Dendritic cell treated with granulocyte-macrophage colony-stimulating factor and Interleukin-4, amounts not matched to agents 40 ng/mL and 50 ng/mL, for 4 days (primary cell): ENCODE measurements around the gene UBTD1.
"Not testable (repeated sequence)": the region's sequence is repeated elsewhere in the genome, so short reads cannot be mapped to it uniquely, and the experiment has no call there.

Experiments used
- H3K27ac Mint-ChIP-seq: one replicate; pipeline ENCODE4 v1.8.0; 2022; ENCODE audit warnings: mild to moderate bottlenecking, mixed read lengths
- H3K27me3 Mint-ChIP-seq: one replicate; pipeline ENCODE4 v1.8.0; 2022; ENCODE audit warnings: mild to moderate bottlenecking, mixed read lengths
- H3K36me3 Mint-ChIP-seq: one replicate; pipeline ENCODE4 v1.8.0; 2022; ENCODE audit warnings: low read depth, mixed read lengths
- H3K4me1 Mint-ChIP-seq: one replicate; pipeline ENCODE4 v1.8.0; 2022; ENCODE audit warnings: low read depth, mixed read lengths
- H3K4me3 Mint-ChIP-seq: one replicate; pipeline ENCODE4 v1.8.0; 2022; ENCODE audit warnings: mild to moderate bottlenecking, moderate library complexity, mixed read lengths
- H3K9me3 Mint-ChIP-seq: one replicate; pipeline ENCODE4 v1.8.0; 2022; ENCODE audit warnings: mixed read lengths
- intact Hi-C: fragments of 100-400 bp; cut with micrococcal nuclease; formaldehyde crosslinking; loops from one replicate; pipeline ENCODE4 v1.15.0; 2022

Gene UBTD1

DNA sequence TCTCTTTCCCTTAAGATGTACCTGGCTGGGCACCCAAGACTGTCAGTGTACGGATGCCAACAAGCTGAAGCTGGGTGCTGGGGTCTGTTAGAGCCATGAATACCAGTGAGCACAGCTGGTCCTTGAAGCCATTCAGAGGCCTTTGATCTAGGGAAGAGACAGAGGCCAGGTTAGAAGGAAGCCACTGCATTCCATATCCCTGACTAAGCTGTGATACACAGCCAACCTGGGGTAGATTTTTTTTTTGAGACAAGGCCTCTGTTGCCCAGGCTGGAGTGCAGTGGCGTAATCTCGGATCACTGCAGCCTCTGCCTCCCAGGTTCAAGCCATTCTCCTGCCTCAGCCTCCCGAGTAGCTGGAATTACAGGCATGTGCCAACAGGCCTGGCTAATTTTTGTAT is 32.0 kb upstream of the UBTD1 start:
- H3K4me3 Mint-ChIP-seq = no peak overlapping the region
- intact Hi-C loops = no loop called here
- H3K27ac Mint-ChIP-seq = no peak overlapping the region
- peaks cover 96% of the 10 kb centered on the region for H3K36me3 Mint-ChIP-seq
- H3K27me3 Mint-ChIP-seq = no peaks in the 10 kb centered on the region
- no peaks in the 10 kb centered on the region for H3K4me1 Mint-ChIP-seq
- H3K9me3 Mint-ChIP-seq = no peaks in the 10 kb centered on the region

GRCh38 chr10:97468162-97468561 is 30.6 kb upstream of the UBTD1 start:
- Mint-ChIP-seq H3K36me3 (peaks cover 96% of the 10 kb centered on the region), H3K9me3 (no peaks in the 10 kb centered on the region), H3K27me3 (no peaks in the 10 kb centered on the region), H3K4me1 (no peaks in the 10 kb centered on the region), H3K27ac (no peak overlapping the region), H3K4me3 (no peak overlapping the region)
- intact Hi-C loops = no loop called here

DNA sequence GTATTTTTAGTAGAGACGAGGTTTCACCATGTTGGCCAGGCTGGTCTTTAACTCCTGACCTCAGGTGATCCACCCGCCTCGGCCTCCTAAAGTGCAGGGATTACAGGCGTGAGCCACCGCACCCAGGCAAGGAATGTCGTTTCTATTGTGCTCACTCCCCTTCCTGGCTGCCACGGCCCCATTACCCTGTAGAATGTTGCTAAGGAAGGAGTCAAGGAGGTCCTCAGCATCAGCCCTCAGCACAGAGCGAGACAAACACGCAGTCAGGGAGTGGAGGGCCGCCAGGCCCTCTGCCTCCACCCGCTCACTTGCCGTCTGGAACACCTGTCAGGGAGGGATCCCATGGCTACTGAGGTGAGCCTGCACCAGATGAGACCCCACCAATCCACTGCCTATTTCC is 29.9 kb upstream of the UBTD1 start:
- peaks cover 96% of the 10 kb centered on the region for H3K36me3 Mint-ChIP-seq
- H3K4me1 Mint-ChIP-seq, H3K4me3 Mint-ChIP-seq, H3K9me3 Mint-ChIP-seq, intact Hi-C loops, H3K27me3 Mint-ChIP-seq, H3K27ac Mint-ChIP-seq: not testable (repeated sequence)

DNA sequence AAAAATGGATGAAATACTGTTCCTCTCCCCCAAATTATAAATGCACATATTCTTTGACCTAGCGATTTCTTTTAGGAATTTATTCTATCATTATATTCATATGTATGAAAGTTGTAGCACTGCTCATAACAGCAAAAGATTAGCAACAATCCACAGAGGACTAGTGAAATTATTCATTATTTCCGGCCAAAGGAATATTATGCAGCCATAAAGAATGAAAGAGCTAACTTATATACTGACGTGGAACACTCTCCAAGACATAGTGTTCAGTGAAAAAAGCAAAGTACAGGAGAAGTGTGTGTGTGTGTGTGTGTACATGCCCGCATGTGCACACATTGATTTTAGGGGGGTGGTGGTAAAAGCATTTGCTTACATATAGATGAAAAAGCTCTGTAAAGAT is 23.8 kb upstream of the UBTD1 start:
- H3K9me3 Mint-ChIP-seq = no peaks in the 10 kb centered on the region
- H3K27me3 Mint-ChIP-seq = no peaks in the 10 kb centered on the region
- no peak overlapping the region for H3K27ac Mint-ChIP-seq

GRCh38 chr10:97475936-97476594 is 22.7 kb upstream of the UBTD1 start:
- intact Hi-C loops = no loop called here
- H3K4me3 Mint-ChIP-seq = no peak overlapping the region
- H3K27me3 Mint-ChIP-seq = no peaks in the 10 kb centered on the region
- H3K4me1 Mint-ChIP-seq = no peaks in the 10 kb centered on the region
- peaks cover 97% of the 10 kb centered on the region for H3K36me3 Mint-ChIP-seq
- H3K9me3 Mint-ChIP-seq = no peaks in the 10 kb centered on the region
- no peak overlapping the region for H3K27ac Mint-ChIP-seq

More for the DNA sequence above, 23.8 kb upstream of the UBTD1 start:
- Mint-ChIP-seq H3K4me1 (no peaks in the 10 kb centered on the region), H3K36me3 (peaks cover 96% of the 10 kb centered on the region), H3K4me3 (no peak overlapping the region)
- intact Hi-C loops = no loop called here

DNA sequence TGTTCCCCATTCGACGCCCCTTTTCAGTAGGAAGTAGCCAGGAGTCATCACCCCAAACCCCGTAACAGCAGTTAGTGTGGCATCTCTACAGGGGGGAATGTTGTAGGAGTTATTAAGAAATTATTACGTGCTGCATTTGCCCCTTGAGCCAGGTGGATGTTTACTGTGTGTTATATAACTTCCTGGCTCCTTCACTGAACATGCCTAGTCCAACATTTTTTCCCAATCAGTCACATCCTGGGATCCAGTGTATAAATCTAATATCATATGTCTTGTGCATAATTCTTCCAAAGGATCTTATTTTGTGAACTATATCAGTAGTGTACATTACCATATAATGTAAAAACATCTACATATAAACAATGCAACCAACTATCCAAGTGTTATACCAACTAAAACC is 19.3 kb upstream of the UBTD1 start:
- H3K9me3 Mint-ChIP-seq, H3K4me3 Mint-ChIP-seq, intact Hi-C loops, H3K27me3 Mint-ChIP-seq, H3K27ac Mint-ChIP-seq: not testable (repeated sequence)
- Mint-ChIP-seq H3K36me3 (peaks cover 89% of the 10 kb centered on the region), H3K4me1 (peaks cover 12% of the 10 kb centered on the region)

DNA sequence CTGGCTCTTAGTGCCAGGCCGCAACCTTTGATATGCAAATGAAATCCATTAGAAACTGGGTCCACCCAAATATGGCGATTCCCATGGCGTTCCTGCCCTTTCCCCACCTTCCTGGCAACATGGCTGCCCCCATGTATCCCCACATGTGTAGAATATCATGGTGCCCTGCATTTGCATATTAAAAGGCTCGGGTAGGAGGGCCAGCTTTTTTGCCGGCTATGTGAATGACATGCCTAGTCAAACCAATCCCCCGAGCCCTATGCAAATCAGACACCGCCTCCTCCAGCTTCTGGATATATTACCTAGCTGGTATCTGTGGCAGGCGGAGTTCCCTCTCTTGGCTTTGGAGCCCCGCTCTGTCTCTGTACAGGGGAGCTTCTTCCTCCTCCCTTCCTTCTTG is 18.8 kb upstream of the UBTD1 start:
- no peaks in the 10 kb centered on the region for H3K27me3 Mint-ChIP-seq
- peaks cover 12% of the 10 kb centered on the region for H3K4me1 Mint-ChIP-seq
- H3K9me3 Mint-ChIP-seq = no peaks in the 10 kb centered on the region
- intact Hi-C loops = no loop called here
- no peak overlapping the region for H3K4me3 Mint-ChIP-seq
- peaks cover 85% of the 10 kb centered on the region for H3K36me3 Mint-ChIP-seq
- H3K27ac Mint-ChIP-seq = no peak overlapping the region

GRCh38 chr10:97481071-97481470 is 17.7 kb upstream of the UBTD1 start:
- peaks cover 85% of the 10 kb centered on the region for H3K36me3 Mint-ChIP-seq

DNA sequence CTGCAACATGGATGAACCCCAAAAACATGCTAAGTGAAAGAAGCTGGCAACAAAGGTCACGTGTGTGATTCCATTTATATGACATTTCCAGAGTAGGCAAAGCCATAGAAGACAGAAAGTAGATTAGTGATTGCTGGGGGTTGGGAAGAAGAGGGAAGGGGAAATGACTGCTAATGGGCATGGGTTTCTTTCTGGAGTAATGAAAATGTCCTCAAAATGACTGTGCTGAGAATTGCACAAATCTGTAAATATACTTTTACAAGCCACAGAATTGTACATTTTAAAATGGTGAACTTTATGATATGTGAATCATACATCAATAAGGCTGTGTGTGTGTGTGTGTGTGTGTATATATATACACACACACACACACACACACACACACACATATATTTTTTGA is 16.3 kb upstream of the UBTD1 start:
- H3K9me3 Mint-ChIP-seq = no peaks in the 10 kb centered on the region
- no peaks in the 10 kb centered on the region for H3K27me3 Mint-ChIP-seq
- no peak overlapping the region for H3K4me3 Mint-ChIP-seq
- intact Hi-C loops = no loop called here
- H3K36me3 Mint-ChIP-seq = peaks cover 76% of the 10 kb centered on the region
- peaks cover 12% of the 10 kb centered on the region for H3K4me1 Mint-ChIP-seq
- no peak overlapping the region for H3K27ac Mint-ChIP-seq

More at GRCh38 chr10:97481071-97481470, 17.7 kb upstream of the UBTD1 start:
- Mint-ChIP-seq H3K9me3 (no peaks in the 10 kb centered on the region), H3K4me1 (peaks cover 12% of the 10 kb centered on the region), H3K27me3 (no peaks in the 10 kb centered on the region), H3K27ac (no peak overlapping the region), H3K4me3 (no peak overlapping the region)
- intact Hi-C loops = no loop called here

DNA sequence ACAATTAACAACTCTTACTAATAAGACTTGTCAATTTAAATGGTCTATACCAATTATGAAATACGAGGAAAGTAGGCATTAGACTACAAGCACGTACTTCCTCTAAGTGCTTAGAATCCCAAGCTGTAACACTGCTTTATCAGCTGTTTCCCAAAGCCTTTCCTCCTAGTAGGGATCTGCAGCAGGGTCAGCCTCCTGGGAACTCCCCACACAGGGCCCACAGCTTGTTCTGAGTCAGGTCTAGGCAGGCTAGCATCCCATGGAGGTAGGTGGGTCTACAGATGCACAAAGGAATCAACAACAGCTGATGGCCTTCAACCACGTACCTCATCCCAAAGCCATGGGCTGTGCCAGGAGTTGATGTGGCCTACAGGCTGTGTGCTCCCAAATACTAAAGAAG is 15.2 kb upstream of the UBTD1 start:
- peaks cover 64% of the 10 kb centered on the region for H3K36me3 Mint-ChIP-seq
- no peak overlapping the region for H3K27ac Mint-ChIP-seq
- no peak overlapping the region for H3K4me3 Mint-ChIP-seq
- H3K9me3 Mint-ChIP-seq = no peaks in the 10 kb centered on the region
- H3K4me1 Mint-ChIP-seq = peaks cover 12% of the 10 kb centered on the region
- H3K27me3 Mint-ChIP-seq = no peaks in the 10 kb centered on the region
- intact Hi-C loops = no loop called here

- no peaks in the 10 kb centered on the region for H3K9me3 Mint-ChIP-seq
- no peaks in the 10 kb centered on the region for H3K27me3 Mint-ChIP-seq
- H3K27ac Mint-ChIP-seq = no peak overlapping the region
- intact Hi-C loops = no loop called here
- H3K4me1 Mint-ChIP-seq = peaks cover 12% of the 10 kb centered on the region
- H3K36me3 Mint-ChIP-seq = peaks cover 60% of the 10 kb centered on the region
- no peak overlapping the region for H3K4me3 Mint-ChIP-seq
These were observed 14.8 kb upstream of the UBTD1 start for GRCh38 chr10:97483921-97484320.

DNA sequence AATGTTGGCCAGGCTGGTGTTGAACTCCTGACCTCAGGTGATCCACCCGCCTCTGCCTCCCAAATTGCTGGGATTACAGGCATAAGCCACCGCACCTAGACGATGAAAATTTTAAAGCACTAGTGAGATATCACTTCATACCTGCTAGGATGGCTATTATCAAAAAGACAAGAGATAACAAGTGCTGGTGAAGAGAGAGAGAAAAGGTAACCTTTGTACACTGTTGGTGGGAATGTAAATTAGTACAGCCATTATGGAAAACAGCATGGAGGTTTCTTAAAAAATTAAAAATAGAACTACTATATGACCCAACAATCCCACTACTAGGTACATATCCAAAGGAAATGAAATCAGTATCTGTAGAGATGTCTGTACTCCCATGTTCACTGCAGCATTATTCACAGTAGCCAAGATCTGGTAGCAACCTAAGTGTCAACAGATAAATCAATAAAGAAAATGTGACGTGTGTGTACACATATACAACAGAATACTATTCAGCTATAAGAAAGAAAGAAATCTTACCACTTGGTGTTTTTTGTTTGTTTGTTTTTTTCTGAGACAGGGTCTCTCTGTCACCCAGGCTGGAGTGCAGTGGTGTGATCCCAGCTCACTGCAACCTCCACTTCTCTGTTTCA is 13.0 kb upstream of the UBTD1 start:
- H3K9me3 Mint-ChIP-seq = no peaks in the 10 kb centered on the region
- peak overlapping the region; percentile 54 for H3K27ac Mint-ChIP-seq
- no peaks in the 10 kb centered on the region for H3K27me3 Mint-ChIP-seq
- no peak overlapping the region for H3K4me3 Mint-ChIP-seq
- H3K4me1 Mint-ChIP-seq = peaks cover 16% of the 10 kb centered on the region
- intact Hi-C loops = no loop called here
- H3K36me3 Mint-ChIP-seq = peaks cover 42% of the 10 kb centered on the region

DNA sequence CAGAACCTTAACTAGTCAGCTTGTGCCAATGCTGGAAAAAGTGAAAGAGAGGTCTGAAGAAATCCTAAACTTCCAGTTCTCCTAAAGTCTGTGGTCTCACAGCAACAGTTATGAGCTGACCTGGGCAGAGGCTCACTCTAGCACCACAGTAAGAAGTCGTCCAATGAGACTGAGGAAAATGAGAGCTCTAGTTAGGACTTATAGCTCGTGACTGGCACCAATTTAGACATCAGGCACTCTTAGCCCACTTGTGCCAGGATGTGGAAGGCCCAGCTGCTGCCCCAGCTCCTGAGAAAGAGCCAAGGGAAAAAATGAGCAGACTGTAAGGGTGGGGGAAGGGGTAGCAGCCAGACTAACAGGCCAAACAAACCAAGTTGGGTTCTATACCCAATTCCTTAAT is 8.1 kb upstream of the UBTD1 start:
- Mint-ChIP-seq H3K27ac (peak overlapping the region; percentile 53), H3K4me1 (peaks cover 23% of the 10 kb centered on the region), H3K36me3 (peaks cover 29% of the 10 kb centered on the region), H3K9me3 (no peaks in the 10 kb centered on the region), H3K4me3 (no peak overlapping the region), H3K27me3 (no peaks in the 10 kb centered on the region)
- intact Hi-C loops = loop anchor here (10.0 kb wide), 2 partner anchors 86 to 154 kb away; partner anchors contain the start of genes PI4K2A and RRP12

GRCh38 chr10:97494151-97494550 is 4.6 kb upstream of the UBTD1 start:
- intact Hi-C loops = loop anchor here (10.0 kb wide), 2 partner anchors 89 to 151 kb away; partner anchors contain the start of genes PI4K2A and RRP12
- Mint-ChIP-seq H3K27ac (no peak overlapping the region), H3K4me1 (peaks cover 38% of the 10 kb centered on the region), H3K36me3 (peaks cover 35% of the 10 kb centered on the region), H3K4me3 (no peak overlapping the region), H3K27me3 (no peaks in the 10 kb centered on the region), H3K9me3 (no peaks in the 10 kb centered on the region)
